ENCODE data around the gene TLX2.

DNA sequence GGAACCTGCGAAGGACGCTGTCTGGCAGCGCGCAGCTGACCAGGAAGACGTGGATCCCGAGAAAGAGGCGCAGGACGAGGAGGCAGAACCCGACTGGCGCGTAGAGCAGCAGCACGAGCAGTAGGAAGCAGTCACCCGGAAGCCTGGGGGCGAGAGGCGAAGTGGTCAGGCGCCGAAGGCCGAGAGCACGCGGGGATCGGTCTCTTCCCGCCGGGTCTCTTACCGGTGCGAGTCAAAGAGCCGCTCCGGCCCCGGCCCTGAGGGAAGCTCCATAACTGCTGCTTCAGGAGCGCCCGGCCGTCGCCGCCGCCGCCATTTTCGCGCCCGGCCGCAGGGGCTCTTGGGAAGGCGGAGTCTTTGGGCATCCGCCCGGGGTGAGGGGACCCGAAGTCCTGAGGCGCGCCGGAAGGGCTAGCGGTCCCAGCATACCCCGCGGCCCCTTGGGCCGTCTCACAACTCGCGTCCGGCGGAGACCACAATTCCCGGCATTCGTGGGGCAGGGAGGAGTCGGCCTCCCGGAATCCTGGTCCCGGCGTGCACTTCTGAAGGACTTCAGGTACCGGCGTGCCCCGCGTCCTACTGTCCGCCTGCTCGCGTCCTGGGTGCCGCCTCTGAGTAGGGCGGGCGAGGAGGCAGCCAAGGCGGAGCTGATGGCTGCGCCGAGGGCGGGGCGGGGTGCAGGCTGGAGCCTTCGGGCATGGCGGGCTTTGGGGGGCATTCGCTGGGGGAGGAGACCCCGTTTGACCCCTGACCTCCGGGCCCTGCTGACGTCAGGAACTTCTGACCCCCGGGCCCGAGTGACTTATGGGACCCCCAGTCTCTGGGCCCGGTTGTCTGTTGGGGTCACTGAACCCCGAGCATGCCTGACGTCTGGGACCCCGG, 15.3 kb downstream of the TLX2 start, which contains the start of the genes AUP1 and HTRA2:
- TF ChIP-seq, protein P1, sequence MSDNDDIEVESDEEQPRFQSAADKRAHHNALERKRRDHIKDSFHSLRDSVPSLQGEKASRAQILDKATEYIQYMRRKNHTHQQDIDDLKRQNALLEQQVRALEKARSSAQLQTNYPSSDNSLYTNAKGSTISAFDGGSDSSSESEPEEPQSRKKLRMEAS (IDR thresholded peaks at IDR 0.05), result peak; percentile 21
- TF ChIP-seq, protein P2, sequence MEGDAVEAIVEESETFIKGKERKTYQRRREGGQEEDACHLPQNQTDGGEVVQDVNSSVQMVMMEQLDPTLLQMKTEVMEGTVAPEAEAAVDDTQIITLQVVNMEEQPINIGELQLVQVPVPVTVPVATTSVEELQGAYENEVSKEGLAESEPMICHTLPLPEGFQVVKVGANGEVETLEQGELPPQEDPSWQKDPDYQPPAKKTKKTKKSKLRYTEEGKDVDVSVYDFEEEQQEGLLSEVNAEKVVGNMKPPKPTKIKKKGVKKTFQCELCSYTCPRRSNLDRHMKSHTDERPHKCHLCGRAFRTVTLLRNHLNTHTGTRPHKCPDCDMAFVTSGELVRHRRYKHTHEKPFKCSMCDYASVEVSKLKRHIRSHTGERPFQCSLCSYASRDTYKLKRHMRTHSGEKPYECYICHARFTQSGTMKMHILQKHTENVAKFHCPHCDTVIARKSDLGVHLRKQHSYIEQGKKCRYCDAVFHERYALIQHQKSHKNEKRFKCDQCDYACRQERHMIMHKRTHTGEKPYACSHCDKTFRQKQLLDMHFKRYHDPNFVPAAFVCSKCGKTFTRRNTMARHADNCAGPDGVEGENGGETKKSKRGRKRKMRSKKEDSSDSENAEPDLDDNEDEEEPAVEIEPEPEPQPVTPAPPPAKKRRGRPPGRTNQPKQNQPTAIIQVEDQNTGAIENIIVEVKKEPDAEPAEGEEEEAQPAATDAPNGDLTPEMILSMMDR (IDR thresholded peaks at IDR 0.05; ENCODE audit: control extremely low read depth in 1 of 3, insufficient read depth in 1 of 3, low read depth in 1 of 3, low read length in 3 of 3), result no peak
- TF ChIP-seq EP300 (IDR thresholded peaks at IDR 0.05; ENCODE audit: borderline replicate concordance in 1 of 2, low read depth in 2 of 2, low read length in 2 of 2) (peak in 1 of 2 experiments; percentile 5; a peak in 1 of 3 replicates), TBP (IDR thresholded peaks at IDR 0.05; ENCODE audit: low read depth, low read length) (peak; percentile 70; the same call in 1 of the 2 replicates), BRCA1 (IDR thresholded peaks at IDR 0.05; ENCODE audit: low read depth, low read length) (no peak; the same call in 1 of the 2 replicates), HDAC2 (IDR thresholded peaks at IDR 0.05; ENCODE audit: borderline replicate concordance in 1 of 2, low read depth in 2 of 2, low read length in 2 of 2) (peak in 1 of 2 experiments; percentile 37; a peak in 1 of 4 replicates), CBX5 (IDR thresholded peaks at IDR 0.05; ENCODE audit: low read depth, low read length) (no peak), CEBPB (IDR thresholded peaks at IDR 0.05; ENCODE audit: low read depth, low read length) (no peak), POLR2A (IDR thresholded peaks at IDR 0.05; ENCODE audit: control extremely low read depth in 1 of 2, low read depth in 2 of 2, low read length in 2 of 2) (peak in 1 of 2 experiments; percentile 94; a peak in 2 of 3 replicates), TAF1 (IDR thresholded peaks at IDR 0.05; ENCODE audit: low read depth, low read length) (peak; percentile 96), PHF8 (conservative IDR thresholded peaks at IDR 0.05; ENCODE audit: low read depth, low read length) (peak; percentile 99), CBX8 (IDR thresholded peaks at IDR 0.05; ENCODE audit: borderline replicate concordance, low read depth, low read length) (no peak), YY1 (IDR thresholded peaks at IDR 0.05; ENCODE audit: low read depth, low read length) (peak; percentile 98), RBBP5 (IDR thresholded peaks at IDR 0.05; ENCODE audit: borderline replicate concordance, low read depth, low read length) (peak; percentile 88; the same call in 1 of the 2 replicates)

Data from H1 (cell line).